PC-9 (cell line): ENCODE measurements around the gene CNKSR3. TPM values are rescaled to one million over a fixed set of nuclear protein-coding genes. Genes with fewer than 3 reads are reported as not detected.
A peak's percentile ranks its signal among the peaks of the same experiment; 100 is the strongest.

ENCODE experiments used
- BruUV-seq: library from RNA; stranded (reverse); fragments of 400-500 nt; replicated peaks from 2 replicates; lab custom pipeline; 2021; lab: Mats Ljungman, UMichigan
- CTCF ChIA-PET: fragments of 300-600 bp; sonication (Branson Sonifier 250); formaldehyde crosslinking; loops from one replicate; lab custom pipeline; 2022; ENCODE audit warnings: antibody characterized with exemption; lab: Charles Lee
- POLR2A ChIA-PET: fragments of 300-600 bp; sonication (Branson Sonifier 250); formaldehyde crosslinking; loops from one replicate; lab custom pipeline; 2022; ENCODE audit warnings: antibody characterized with exemption; ENCODE audit not compliant: unreplicated experiment; lab: Charles Lee
- DNase-seq, 2 experiments: peaks; one replicate each; pipeline versions ENCODE4 v3.0.0 to v3.0.0-alpha.2; 2015 to 2022; ENCODE audit warnings: mixed read lengths in 1 of 2
- H2AFZ ChIP-seq: fragments of 200-600 bp; sonication (generic); 2 replicates; pipeline ENCODE4 v1.8.1; 2017; ENCODE audit warnings: antibody characterized with exemption
- H3F3A ChIP-seq: fragments of 200-600 bp; sonication (generic); 2 replicates; pipeline ENCODE4 v1.8.1; 2017; ENCODE audit warnings: antibody characterized with exemption, mild to moderate bottlenecking, low read depth; ENCODE audit not compliant: insufficient read depth
- H3K27ac ChIP-seq: fragments of 200-600 bp; sonication (generic); 2 replicates; pipeline ENCODE4 v1.6.1; 2016; ENCODE audit warnings: mixed run types
- H3K27me3 ChIP-seq: fragments of 200-600 bp; sonication (generic); 2 replicates; pipeline ENCODE4 v1.6.1; 2016; ENCODE audit warnings: low read depth, mixed run types; ENCODE audit not compliant: insufficient read depth
- H3K36me3 ChIP-seq: fragments of 200-600 bp; sonication (generic); 2 replicates; pipeline ENCODE4 v1.6.1; 2016; ENCODE audit warnings: low read depth, mixed run types
- H3K4me1 ChIP-seq: fragments of 200-600 bp; sonication (generic); replicated peaks from 2 replicates; pipeline ENCODE4 v1.6.1; 2016; ENCODE audit warnings: mixed run types; ENCODE audit not compliant: insufficient read depth
- H3K4me2 ChIP-seq: fragments of 200-600 bp; sonication (generic); 2 replicates; pipeline ENCODE4 v1.6.1; 2017; ENCODE audit warnings: mixed run types
- H3K4me3 ChIP-seq: fragments of 200-600 bp; sonication (generic); 2 replicates; pipeline ENCODE4 v1.6.1; 2016; ENCODE audit warnings: mixed run types
- H3K79me2 ChIP-seq: fragments of 200-600 bp; sonication (generic); 2 replicates; pipeline ENCODE4 v1.6.1; 2017; ENCODE audit warnings: low read depth, mixed run types
- H3K9me2 ChIP-seq: fragments of 200-600 bp; sonication (generic); 2 replicates; pipeline ENCODE4 v1.8.1; 2017; ENCODE audit warnings: mild to moderate bottlenecking; ENCODE audit not compliant: insufficient read depth
- H3K9me3 ChIP-seq: fragments of 200-600 bp; sonication (generic); 2 replicates; pipeline ENCODE4 v1.8.1; 2016; ENCODE audit warnings: low read depth; ENCODE audit not compliant: insufficient read depth
- H4K20me1 ChIP-seq: fragments of 200-600 bp; sonication (generic); 2 replicates; pipeline ENCODE4 v1.8.1; 2017; ENCODE audit not compliant: insufficient read depth
- EZH2 ChIP-seq: fragments of 200-600 bp; sonication (generic); IDR thresholded peaks from 2 replicates; pipeline ENCODE4 v1.8.0; 2017; ENCODE audit warnings: antibody characterized with exemption, low read depth
- intact Hi-C: fragments of 100-400 bp; cut with micrococcal nuclease; formaldehyde crosslinking; loops from one replicate; pipeline ENCODE4 v1.10.0; 2022; ENCODE audit not compliant: unreplicated experiment
- total RNA-seq: library from RNA; stranded (reverse); gene quantifications from 2 replicates; pipeline ENCODE4 v1.2.3, GENCODE V29; 2021
- TF ChIP-seq, protein P1 (sequence below): fragments of 200-600 bp; sonication (generic); conservative IDR thresholded peaks from 2 replicates; pipeline ENCODE4 v1.6.1; 2017; ENCODE audit warnings: mixed run types, antibody characterized with exemption, mild to moderate bottlenecking, moderate library complexity

Gene CNKSR3
- total RNA-seq, 1 experiment from 2014 or later: 4.7 TPM

- POLR2A ChIA-PET: no interaction called here
Observed at GRCh38 chr6:154501578-154501868, 9.0 kb downstream of the CNKSR3 start.

DNA sequence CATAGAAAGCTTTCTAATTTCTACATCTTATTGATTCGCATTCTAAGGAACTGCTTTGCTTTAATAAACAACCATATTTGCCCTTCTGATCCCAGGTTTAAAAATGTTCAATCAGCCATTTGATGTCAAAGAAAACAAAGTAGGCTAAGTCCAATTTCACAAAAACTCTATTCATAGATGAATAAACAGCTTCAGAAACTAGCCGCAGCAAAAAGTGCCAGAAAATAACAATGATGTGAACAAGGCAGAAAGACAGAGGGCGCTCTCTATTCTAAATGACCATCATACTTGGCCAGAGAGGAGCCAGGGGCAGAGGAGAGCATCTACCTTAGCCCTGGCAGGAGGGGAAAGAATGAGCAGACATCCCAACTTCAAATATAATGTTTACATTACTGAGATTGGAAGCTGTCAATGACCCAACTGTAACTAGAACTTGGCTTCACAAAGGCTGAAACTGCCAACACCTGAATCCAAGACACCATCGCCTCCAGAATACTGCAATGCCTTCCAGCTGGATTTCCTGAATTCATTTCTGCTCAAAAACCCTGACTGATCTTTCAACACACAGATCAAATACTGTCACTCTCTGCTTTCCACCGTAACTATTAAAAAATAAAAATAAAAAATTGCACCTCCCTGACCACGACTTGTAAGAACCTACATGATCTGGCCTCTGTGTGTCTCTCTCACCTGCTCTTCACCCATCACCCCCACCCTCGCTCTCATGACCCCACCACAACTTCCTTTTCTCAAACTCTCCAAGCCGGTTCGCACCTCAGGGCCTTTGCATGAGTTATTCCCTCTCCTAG lies 9.5 kb downstream of the CNKSR3 start:
- Histone ChIP-seq H3K4me1 (no peaks in the 10 kb centered on the region), H3K27me3 (no peaks in the 10 kb centered on the region), H3K4me3 (no peak overlapping the region), H2AFZ (no peak overlapping the region), H3K4me2 (no peak overlapping the region), H4K20me1 (no peaks in the 10 kb centered on the region), H3K36me3 (no peaks in the 10 kb centered on the region), H3K27ac (no peak overlapping the region), H3F3A (no peaks in the 10 kb centered on the region), H3K9me3 (no peaks in the 10 kb centered on the region), H3K9me2 (no peaks in the 10 kb centered on the region), H3K79me2 (no peaks in the 10 kb centered on the region)
- TF ChIP-seq, protein P1, sequence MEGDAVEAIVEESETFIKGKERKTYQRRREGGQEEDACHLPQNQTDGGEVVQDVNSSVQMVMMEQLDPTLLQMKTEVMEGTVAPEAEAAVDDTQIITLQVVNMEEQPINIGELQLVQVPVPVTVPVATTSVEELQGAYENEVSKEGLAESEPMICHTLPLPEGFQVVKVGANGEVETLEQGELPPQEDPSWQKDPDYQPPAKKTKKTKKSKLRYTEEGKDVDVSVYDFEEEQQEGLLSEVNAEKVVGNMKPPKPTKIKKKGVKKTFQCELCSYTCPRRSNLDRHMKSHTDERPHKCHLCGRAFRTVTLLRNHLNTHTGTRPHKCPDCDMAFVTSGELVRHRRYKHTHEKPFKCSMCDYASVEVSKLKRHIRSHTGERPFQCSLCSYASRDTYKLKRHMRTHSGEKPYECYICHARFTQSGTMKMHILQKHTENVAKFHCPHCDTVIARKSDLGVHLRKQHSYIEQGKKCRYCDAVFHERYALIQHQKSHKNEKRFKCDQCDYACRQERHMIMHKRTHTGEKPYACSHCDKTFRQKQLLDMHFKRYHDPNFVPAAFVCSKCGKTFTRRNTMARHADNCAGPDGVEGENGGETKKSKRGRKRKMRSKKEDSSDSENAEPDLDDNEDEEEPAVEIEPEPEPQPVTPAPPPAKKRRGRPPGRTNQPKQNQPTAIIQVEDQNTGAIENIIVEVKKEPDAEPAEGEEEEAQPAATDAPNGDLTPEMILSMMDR: peak; percentile 50; the same call in 1 of the 2 replicates
- TF ChIP-seq EZH2: no peak
- CTCF ChIA-PET: interaction anchor here (0.6 to 0.8 kb wide), 2 partner anchors 28 to 54 kb away, joined by 3 to 10 read pairs; no protein-coding TSS in a partner anchor
- no peak for DNase-seq
- BruUV-seq: no TSS peak
- POLR2A ChIA-PET: no interaction called here
- intact Hi-C loops: no loop called here

More at GRCh38 chr6:154501578-154501868, 9.0 kb downstream of the CNKSR3 start:
- no peaks in the 10 kb centered on the region for H3K36me3 ChIP-seq
- H3K9me3 ChIP-seq: no peaks in the 10 kb centered on the region
- no peaks in the 10 kb centered on the region for H3K79me2 ChIP-seq
- TF ChIP-seq EZH2: no peak
- TF ChIP-seq, protein P1: no peak
- no peak overlapping the region for H3K4me3 ChIP-seq
- H3K4me2 ChIP-seq: no peak overlapping the region
- no peaks in the 10 kb centered on the region for H4K20me1 ChIP-seq
- no peaks in the 10 kb centered on the region for H3F3A ChIP-seq
- CTCF ChIA-PET: no interaction called here
- no TSS peak for BruUV-seq
- H3K27ac ChIP-seq: no peak overlapping the region
- H3K27me3 ChIP-seq: no peaks in the 10 kb centered on the region
- H3K4me1 ChIP-seq: no peaks in the 10 kb centered on the region
- intact Hi-C loops: no loop called here
- H3K9me2 ChIP-seq: no peaks in the 10 kb centered on the region
- H2AFZ ChIP-seq: no peak overlapping the region
- DNase-seq: no peak

- Histone ChIP-seq H2AFZ (no peak overlapping the region), H4K20me1 (no peaks in the 10 kb centered on the region), H3K4me2 (no peak overlapping the region), H3K4me1 (no peaks in the 10 kb centered on the region), H3K27ac (no peak overlapping the region), H3K9me2 (no peaks in the 10 kb centered on the region), H3K36me3 (no peaks in the 10 kb centered on the region), H3K9me3 (no peaks in the 10 kb centered on the region), H3F3A (no peaks in the 10 kb centered on the region), H3K4me3 (no peak overlapping the region), H3K27me3 (no peaks in the 10 kb centered on the region), H3K79me2 (no peaks in the 10 kb centered on the region)
- ChIA-PET POLR2A (no interaction called here), CTCF (interaction anchor here (0.6 to 0.8 kb wide), 3 partner anchors 29 to 153 kb away, joined by 3 to 10 read pairs (median 3); no protein-coding TSS in a partner anchor)
- DNase-seq: no peak
- BruUV-seq: no TSS peak
- intact Hi-C loops: no loop called here
- TF ChIP-seq EZH2: no peak
- TF ChIP-seq, protein P1: no peak
Observed at GRCh38 chr6:154499855-154500589, 10.5 kb downstream of the CNKSR3 start.
